HG02798 (cell line): ENCODE measurements around the gene PEA15.

Experiments used
- ATAC-seq: cut with Tn5 transposase; IDR thresholded peaks from one replicate; pipeline ENCODE4 v1.9.1; 2021; ENCODE audit warnings: mild to moderate bottlenecking; ENCODE audit not compliant: unreplicated experiment, poor library complexity

PEA15 gene, protein sequence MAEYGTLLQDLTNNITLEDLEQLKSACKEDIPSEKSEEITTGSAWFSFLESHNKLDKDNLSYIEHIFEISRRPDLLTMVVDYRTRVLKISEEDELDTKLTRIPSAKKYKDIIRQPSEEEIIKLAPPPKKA

DNA sequence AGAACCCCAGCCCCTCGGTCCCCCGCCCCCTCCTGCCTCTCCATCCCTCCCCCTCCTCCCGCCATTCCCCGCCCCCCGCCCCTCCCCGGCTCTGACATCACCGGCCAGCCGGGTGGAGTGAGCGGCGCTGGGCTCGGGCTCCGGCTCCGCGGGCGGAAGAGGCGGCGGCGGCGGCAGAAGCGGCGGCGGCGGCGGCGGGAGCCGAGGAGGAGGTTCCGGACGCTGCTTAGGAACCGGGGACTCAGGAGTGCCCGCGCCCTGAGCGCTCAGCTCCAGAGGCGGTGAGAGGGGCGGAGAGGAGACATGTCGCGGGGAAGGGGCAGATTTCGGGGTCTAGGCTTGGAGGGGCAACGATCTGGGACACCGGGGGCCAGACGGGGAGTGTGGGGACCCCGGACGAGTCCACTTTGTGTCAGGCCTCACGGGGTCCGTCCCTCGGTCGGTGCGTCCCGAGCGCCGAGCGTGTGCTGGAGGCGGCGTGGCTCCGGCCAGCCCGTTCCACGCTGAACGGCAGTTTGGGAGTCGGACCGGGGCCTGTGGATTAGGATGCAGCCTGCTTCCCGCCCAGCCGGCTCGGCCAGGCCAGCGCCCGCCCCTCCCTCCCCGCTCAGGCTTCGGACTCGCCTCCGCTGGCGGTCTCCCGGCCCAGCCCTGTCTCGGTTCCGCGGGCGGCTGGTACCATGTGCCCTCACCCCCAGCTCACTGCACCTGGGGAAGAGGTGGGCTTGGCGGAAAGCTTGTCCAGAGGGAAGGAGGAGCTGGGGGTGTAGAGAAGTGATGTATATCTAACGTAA is at the start of gene PEA15:
Gene PEA15, plus strand, starts transcription at position 143 of the 794 bp plus-strand sequence. CDS start 6,161 bp downstream, outside the sequence.
- peak; percentile 46 for ATAC-seq

DNA sequence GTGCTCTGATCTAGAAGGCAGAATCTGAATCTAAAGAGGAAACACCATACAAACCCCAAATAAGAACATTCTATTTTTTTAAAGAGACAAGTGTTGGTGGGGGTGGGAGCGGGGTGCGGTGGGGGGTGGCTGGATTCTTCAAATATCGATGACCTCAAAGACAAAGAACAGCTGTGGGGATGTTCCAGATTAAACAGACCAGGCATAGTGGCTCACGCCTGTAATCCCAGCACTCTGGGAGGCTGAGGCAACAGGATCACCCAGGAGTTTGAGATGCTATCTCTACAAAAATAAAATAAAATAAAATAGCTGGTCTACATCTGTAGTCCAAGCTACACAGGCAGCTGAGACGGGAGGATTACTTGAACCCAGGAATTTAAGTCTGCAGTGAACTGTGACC is 48.8 kb upstream of the PEA15 start:
- ATAC-seq: no peak

DNA sequence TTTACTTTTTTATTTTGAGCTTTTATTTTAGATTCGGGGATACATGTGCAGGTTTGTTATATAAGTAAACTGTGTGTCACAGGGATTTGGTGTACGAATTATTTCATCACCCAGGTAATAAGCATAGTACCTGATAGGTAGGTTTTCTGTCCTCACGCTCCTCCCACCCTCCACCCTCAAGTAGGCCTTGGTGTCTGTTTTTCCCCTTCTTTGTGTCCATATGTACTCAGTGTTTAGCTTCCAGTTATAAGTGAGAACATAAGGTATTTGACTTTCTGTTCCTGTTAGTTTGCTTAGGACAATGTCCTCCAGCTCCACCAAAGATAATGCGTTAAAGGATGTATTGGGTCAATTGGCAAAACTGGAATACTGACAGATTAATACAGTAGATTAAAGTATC is 48.0 kb upstream of the PEA15 start:
- ATAC-seq: no peak

DNA sequence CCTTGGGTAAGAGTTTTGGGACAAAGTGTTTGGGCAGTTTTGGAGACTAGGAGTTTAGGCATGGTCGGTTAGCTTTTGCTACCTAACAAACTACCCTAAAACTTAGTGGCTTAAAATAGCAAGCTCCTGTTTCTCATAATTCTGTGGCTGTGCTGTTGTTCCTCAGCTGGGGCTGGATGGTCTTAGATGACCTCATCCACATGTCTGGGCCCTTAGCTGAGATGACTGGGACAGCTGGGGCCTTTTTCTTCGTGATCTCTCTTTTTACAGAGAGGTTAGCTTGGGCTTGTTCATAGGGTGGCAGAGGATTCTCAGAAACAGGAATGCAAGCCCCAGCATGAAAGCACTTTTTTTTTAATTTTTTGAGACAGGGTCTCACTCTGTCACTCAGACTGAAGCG is 47.2 kb upstream of the PEA15 start:
- no peak for ATAC-seq

DNA sequence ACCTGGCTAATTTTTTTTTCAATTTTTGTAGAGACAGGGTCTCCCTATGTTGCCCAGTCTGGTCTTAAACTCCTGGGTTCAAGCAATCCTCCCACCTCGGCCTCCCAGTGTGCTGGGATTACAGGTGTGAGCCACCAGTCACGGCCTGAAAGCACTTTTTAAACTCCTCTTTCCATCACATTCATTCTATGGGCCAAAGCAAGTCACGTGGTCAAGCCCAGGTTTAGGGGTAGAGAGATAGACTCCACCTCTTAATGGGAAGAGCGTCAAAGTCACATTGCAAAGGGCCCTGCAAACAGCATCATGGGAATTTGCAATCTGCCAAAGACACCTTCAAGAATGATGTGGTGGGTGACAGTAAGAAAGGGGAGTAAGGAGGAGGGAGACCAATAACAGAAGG is 46.6 kb upstream of the PEA15 start:
- no peak for ATAC-seq

DNA sequence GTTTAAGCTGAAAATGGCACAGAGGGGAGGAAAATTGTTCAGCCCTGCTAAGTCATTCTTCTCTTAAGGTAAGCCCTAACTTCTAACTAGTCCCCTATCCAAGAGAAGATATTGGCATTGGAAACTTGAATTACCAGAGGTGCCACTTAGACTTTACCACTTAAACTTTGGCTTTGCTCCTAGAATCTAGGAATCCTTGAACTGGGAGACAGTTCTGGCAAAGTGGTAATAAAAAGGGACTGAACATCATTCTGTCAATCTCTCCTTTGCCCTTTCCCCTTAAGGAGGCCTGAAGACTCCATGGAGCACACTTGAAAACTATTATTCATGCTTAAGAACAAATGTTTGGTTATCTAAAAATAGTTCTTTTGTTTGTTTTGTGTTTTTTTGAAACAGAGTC is 45.3 kb upstream of the PEA15 start:
- ATAC-seq: no peak

DNA sequence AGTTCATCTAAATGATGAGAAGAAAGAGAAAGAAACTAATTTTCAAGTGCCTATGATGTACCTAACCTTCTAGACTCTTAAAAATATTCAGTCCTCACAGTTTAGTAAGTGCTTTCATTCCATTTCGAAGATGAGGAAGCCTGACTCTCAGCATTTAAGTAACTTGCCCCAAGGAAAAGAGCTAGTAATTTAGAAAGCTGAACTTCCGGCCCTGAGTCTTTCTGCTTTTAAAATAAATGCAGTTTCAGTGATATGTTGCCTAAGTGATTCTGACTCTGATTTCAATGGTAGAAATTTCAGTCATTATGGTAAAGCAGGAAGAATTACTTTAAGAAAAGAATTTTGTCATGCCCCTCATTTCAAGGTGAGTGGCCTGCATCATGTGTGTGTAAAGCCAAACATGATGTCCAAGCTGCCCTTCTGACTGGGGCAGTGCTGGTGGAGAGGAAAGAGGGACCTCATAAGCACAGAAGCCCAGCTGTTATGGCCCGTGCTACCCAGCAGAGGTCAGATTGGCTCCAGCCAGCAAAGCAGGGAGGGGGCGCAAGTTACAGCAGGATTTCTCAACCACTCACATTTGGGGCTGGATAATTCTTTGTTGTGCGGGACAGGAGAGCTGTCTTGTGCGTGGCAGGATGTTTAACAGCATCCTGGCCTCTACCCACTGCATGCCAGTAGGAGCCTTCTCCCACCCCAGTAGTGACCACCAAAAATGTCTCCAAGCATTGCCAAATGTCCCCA is 43.0 kb upstream of the PEA15 start:
- no peak for ATAC-seq

DNA sequence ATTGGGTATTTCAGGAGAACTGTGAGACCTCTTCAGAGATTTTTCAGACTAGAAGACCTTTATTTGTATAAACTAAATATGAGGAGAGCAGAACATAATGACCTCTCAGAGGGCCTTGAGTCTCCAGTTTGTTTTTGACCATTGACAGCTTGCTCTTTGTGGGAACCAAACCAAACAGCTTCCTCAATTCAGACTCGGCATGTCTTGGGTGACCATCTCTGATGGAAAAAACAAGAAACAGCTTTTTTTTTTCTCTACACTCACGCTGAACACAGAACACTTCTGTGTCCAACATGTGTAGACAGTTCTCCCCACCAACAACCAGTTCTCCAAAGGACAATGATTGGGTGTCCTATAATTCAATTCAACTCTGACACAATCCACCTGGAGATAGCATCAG is 42.3 kb upstream of the PEA15 start:
- ATAC-seq: no peak

DNA sequence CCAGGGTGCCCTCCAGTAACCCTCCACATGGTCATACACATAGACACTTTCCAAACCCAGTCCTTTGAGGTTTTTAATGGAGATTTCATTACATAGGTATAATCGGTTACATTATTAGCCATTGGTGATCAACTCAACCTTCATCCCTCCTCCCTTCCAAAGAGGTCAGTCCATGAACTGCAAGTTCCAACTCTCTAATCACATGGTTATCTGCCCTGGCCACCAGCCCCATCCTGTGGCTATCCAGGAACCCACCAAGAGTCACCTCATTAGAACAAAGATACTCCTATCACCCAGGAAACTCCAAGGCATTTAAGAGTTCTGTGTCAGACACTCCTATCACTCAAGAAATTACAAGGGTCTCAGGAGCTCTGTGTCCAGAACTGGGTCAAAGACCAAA is 41.6 kb upstream of the PEA15 start:
- ATAC-seq: no peak

DNA sequence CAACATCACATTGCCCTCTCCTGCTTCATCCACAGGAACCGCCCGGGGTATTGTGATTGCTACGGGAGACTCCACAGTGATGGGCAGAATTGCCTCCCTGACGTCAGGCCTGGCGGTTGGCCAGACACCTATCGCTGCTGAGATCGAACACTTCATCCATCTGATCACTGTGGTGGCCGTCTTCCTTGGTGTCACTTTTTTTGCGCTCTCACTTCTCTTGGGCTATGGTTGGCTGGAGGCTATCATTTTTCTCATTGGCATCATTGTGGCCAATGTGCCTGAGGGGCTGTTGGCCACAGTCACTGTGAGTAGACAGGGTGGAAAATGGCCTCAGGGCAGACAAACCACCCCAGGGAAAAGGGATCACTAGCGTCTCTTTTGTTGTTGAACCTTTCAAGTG is 41.1 kb upstream of the PEA15 start:
- no peak for ATAC-seq

DNA sequence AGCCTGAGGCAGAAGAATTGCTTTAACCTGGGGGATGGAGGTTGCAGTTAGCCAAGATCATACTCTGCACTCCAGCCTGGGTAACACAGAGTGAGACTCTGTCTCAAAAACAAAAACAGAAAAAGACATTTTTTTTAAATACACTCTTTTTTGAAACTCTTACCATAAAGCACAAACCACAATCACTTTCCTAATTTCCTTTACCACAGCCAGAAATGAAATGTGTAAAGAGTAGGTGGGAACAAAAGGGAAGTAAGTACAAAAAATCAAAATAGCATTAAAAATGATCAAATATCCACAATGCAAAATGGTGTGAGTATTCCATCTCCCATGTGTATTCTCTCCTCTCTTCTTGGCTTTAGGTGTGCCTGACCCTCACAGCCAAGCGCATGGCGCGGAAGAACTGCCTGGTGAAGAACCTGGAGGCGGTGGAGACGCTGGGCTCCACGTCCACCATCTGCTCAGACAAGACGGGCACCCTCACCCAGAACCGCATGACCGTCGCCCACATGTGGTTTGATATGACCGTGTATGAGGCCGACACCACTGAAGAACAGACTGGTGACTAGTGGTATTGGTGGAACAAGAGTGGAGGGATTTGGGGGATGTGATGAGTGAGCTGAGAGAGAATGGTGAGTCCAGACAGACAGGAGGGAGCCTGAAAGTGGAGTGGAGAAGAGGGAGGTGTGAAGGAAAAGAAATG is 38.9 kb upstream of the PEA15 start:
- ATAC-seq: no peak

DNA sequence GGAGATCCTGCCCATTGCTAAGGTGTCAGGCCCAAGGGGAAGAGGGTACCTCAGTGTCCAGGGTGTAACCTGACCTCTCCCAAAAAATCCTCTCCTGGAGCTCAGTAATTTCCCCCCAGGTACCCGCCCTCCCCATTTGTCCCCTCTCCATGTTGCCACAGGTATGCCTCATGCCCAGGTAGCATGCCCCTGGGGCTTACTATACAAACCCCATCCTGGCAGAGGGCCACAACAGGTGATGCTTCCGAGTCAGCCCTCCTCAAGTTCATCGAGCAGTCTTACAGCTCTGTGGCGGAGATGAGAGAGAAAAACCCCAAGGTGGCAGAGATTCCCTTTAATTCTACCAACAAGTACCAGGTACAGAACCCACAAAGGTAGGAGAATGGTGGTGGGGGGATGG is 38.1 kb upstream of the PEA15 start:
- no peak for ATAC-seq

DNA sequence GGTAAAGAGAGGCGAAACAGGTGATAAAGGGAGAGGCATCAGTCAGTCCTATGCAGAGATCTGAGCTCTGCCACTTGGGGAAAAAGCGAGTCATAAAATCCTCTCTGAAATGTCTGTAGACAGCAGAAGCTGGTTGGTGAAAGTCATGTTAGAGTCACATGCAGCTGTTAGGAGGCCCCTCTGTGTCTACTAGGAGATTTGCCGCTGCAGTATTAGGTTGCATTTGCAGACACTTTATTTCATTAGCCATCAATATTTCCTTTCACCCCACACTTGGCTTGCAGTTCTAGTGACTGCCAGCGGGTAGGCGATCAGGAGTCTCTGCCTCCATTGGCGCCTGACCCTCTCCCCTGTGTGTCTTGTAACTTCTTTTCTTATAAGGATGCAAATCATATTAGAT is 37.6 kb upstream of the PEA15 start:
- no peak for ATAC-seq

DNA sequence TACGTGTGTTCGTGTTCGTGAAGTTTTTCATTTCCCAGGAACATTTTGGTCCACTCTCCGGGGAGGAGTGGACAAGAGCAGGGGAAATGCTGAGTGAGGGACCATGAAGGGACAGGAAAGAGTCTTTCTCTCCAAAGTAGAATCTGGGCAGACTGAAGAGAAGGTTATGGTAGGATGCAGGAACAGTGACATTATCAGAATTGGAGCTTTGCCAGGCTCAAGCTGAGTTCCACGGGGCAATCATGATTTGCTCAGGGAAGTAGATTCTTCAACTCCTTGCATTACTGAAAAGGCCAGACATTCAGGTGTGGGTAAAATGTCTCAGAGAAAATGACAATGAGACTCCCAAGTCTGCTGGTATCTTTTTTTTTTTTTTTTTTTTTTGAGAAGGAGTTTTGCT is 37.2 kb upstream of the PEA15 start:
- ATAC-seq: no peak

DNA sequence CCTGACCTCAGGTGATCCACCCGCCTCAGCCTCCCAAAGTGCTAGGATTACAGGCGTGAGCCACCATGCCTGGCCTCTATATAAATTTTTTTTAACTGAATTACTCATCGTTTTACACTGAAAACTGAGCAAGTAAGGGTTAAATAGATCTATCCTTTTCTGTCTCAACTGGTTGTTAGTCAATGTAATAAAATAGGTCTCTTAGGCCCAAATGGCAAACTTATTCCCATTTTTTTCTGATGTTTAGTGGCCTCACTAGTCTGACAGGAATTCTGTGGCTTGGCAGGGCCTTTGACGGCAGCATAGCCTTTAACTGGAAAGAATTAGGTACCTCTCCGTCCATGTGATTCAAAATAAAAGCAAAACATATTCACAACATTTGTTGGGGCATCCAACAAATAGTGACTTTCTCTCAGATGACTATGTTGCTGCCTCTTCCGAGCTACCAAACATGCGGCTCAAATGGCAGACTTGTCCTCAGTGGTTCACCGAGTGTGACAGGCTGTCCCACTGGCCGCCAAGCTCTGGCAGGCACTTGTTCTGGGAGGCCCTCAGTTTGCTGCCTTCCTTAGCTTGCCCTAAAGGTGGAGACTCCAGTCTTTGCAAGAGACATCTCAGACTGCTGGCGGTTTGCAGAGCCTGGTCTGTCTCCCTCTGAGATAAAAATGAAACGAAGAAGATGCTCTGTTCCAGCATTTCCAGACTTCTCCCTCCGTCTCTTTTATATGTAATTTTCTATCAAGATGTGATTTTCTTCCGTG is 36.4 kb upstream of the PEA15 start:
- no peak for ATAC-seq

DNA sequence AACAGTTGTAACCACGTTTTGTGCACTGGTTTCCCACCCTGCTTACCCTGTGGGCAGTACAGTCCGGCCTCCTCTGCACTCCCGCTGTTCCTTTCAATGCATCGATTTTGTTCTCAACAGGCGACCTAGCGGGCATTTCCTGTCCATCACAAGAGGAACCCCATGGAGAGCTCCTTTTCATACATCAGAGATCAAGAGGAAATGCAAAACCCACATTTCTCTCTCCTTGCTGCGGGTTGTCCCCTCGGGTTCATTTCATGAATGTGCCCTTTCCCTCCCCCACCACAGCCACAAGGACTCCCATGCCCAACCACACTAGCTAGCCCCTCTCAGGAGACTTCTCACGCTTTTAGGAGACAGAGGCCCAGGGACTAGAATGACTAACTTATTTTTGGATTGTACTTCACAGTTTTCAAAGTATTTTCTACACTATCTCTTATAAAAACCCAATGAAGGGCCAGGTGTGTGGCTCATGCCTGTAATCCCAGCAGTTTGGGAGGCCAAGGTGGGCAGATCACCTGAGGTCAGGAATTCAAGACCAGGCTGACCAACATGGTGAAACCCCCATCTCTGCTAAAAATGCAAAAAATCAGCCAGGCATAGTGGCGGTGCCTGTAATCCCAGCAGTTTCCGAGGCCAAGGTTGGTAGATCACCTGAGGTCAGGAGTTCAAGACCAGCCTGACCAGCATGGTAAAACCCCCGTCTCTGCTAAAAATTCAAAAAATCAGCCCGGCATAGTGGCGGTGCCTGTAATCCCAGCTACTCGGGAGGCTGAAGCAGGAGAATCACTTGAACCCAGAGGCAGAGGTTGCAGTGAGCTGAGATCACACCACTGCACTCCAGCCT is 35.4 kb upstream of the PEA15 start:
- ATAC-seq: peak; percentile 63

DNA sequence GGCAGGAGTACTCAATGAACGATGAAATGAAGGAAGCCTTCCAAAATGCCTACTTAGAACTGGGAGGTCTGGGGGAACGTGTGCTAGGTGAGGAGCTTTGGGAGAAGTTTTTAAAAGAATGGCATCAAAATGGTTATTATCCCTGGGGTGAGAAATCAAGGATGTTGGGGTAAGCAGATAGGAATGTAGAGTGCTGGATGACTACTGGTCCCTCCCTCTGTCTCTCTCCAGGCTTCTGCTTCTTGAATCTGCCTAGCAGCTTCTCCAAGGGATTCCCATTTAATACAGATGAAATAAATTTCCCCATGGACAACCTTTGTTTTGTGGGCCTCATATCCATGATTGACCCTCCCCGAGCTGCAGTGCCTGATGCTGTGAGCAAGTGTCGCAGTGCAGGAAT is 33.8 kb upstream of the PEA15 start:
- ATAC-seq: no peak

DNA sequence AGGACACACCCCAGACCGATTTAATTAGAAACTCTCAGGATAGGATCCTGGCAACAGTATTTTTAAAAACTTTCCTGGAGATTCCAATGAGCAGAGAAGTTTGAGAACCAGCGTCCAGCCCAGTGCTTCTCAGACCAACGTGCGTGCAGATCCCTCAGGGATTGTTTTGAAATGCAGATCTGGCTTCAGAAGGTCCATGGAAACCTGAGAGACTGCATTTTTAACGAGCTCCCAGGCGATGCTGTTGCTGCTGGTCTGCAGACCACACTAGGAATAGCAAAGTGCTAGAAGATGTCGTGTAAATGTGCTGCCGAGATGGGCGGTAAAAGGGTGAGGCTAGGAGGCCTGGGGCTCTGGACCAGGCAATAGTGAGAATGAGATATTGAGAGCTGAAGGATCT is 33.2 kb upstream of the PEA15 start:
- ATAC-seq: no peak

DNA sequence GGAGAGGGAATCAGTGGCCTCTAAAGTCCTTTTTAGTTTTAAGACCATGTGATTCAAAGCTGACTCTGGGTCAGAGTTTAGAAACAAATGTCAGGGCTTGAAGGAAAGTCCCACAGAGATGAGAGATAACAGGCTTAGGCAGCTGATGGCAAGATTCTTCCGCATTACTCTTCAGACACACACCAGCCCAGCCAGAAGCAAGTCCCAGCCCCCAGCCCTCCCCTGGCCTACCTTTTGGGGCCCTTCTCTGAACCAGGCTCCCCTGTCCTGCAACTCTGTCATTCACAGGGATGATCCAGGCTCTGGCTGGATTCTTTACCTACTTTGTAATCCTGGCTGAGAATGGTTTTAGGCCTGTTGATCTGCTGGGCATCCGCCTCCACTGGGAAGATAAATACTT is 28.0 kb upstream of the PEA15 start:
- ATAC-seq: no peak
